GM19035 (cell line): ENCODE data around the gene S100A3.
"Not testable (repeated sequence)": the region's sequence is repeated elsewhere in the genome, so short reads cannot be mapped to it uniquely, and the experiment has no call there.

Experiments
- ATAC-seq: cut with Tn5 transposase; IDR thresholded peaks from one replicate; pipeline ENCODE4 v1.9.1; 2021; ENCODE audit not compliant: unreplicated experiment

S100A3 gene

GRCh38 chr1:153536012-153536670, 12.9 kb downstream of the S100A3 start:
- ATAC-seq: peak; percentile 49

- peak; percentile 38 for ATAC-seq
Observed at GRCh38 chr1:153535242-153536011, 13.6 kb downstream of the S100A3 start, which contains the start of gene S100A6. Gene S100A6, minus strand, starts transcription at chr1:153535991. Its CDS starts 652 bp downstream, at chr1:153535339.

- ATAC-seq: no peak
Observed at GRCh38 chr1:153534925-153535241, 14.2 kb downstream of the S100A3 start.

- no peak for ATAC-seq
Observed at GRCh38 chr1:153534226-153534924, 14.7 kb downstream of the S100A3 start.

- ATAC-seq: no peak
Observed at GRCh38 chr1:153533689-153534201, 15.3 kb downstream of the S100A3 start.

GRCh38 chr1:153532769-153533599, 16.1 kb downstream of the S100A3 start:
- no peak for ATAC-seq

- ATAC-seq: no peak
Observed at GRCh38 chr1:153532181-153532580, 16.9 kb downstream of the S100A3 start.

GRCh38 chr1:153531638-153532037, 17.4 kb downstream of the S100A3 start:
- ATAC-seq: no peak

- no peak for ATAC-seq
Observed at GRCh38 chr1:153527683-153528040, 21.4 kb downstream of the S100A3 start.

GRCh38 chr1:153527023-153527682, 21.9 kb downstream of the S100A3 start:
- ATAC-seq: no peak

GRCh38 chr1:153526132-153526543, 22.9 kb downstream of the S100A3 start:
- ATAC-seq: no peak

GRCh38 chr1:153525088-153525728, 23.9 kb downstream of the S100A3 start:
- no peak for ATAC-seq

GRCh38 chr1:153522353-153523048, 26.6 kb downstream of the S100A3 start:
- ATAC-seq: not testable (repeated sequence)

- ATAC-seq: not testable (repeated sequence)
Observed at GRCh38 chr1:153521808-153522207, 27.2 kb downstream of the S100A3 start.

GRCh38 chr1:153520818-153521476, 28.1 kb downstream of the S100A3 start:
- ATAC-seq: no peak

- ATAC-seq: not testable (repeated sequence)
Observed at GRCh38 chr1:153520137-153520691, 28.8 kb downstream of the S100A3 start.

- no peak for ATAC-seq
Observed at GRCh38 chr1:153519242-153519641, 29.8 kb downstream of the S100A3 start.
